ENCODE data around the gene C16orf78.

Gene C16orf78

GRCh38 chr16:49373504-49373903 lies at the start of gene C16orf78:
Gene C16orf78, plus strand, starts transcription at chr16:49373804. Its CDS starts 136 bp downstream, at chr16:49373940.
- no peak for DNase-seq

- DNase-seq, result no peak
Measured at GRCh38 chr16:49324703-49325102, 48.9 kb upstream of the C16orf78 start.

GRCh38 chr16:49327466-49327865 lies 46.1 kb upstream of the C16orf78 start:
- DNase-seq, result no peak

GRCh38 chr16:49328325-49328724 lies 45.3 kb upstream of the C16orf78 start:
- no peak for DNase-seq

- no peak for DNase-seq
Measured at GRCh38 chr16:49330562-49331201, 42.9 kb upstream of the C16orf78 start.

- DNase-seq, result no peak
Measured at GRCh38 chr16:49332589-49333258, 40.9 kb upstream of the C16orf78 start.

- DNase-seq, result no peak
Measured at GRCh38 chr16:49333259-49333597, 40.4 kb upstream of the C16orf78 start.

- DNase-seq, result no peak
Measured at GRCh38 chr16:49335828-49336227, 37.8 kb upstream of the C16orf78 start.

- no peak for DNase-seq
Measured at GRCh38 chr16:49336581-49336980, 37.0 kb upstream of the C16orf78 start.

GRCh38 chr16:49337814-49338350 lies 35.7 kb upstream of the C16orf78 start:
- no peak for DNase-seq

- no peak for DNase-seq
Measured at GRCh38 chr16:49338611-49339265, 34.9 kb upstream of the C16orf78 start.

GRCh38 chr16:49340466-49340865 lies 33.1 kb upstream of the C16orf78 start:
- no peak for DNase-seq

- DNase-seq, result no peak
Measured at GRCh38 chr16:49341706-49342105, 31.9 kb upstream of the C16orf78 start.

GRCh38 chr16:49342336-49343265 lies 31.0 kb upstream of the C16orf78 start:
- no peak for DNase-seq

- DNase-seq, result no peak
Measured at GRCh38 chr16:49343291-49343690, 30.3 kb upstream of the C16orf78 start.

GRCh38 chr16:49344401-49344800 lies 29.2 kb upstream of the C16orf78 start:
- DNase-seq, result no peak

GRCh38 chr16:49345829-49346228 lies 27.8 kb upstream of the C16orf78 start:
- no peak for DNase-seq

GRCh38 chr16:49346459-49346858 lies 27.1 kb upstream of the C16orf78 start:
- no peak for DNase-seq

GRCh38 chr16:49347476-49347875 lies 26.1 kb upstream of the C16orf78 start:
- DNase-seq, result no peak

- DNase-seq, result peak; percentile 4
Measured at GRCh38 chr16:49348408-49349176, 25.0 kb upstream of the C16orf78 start.

GRCh38 chr16:49349446-49350168 lies 24.0 kb upstream of the C16orf78 start:
- DNase-seq, result no peak
